ENCODE measurements around the gene SORCS2. TPM values are rescaled to one million over a fixed set of nuclear protein-coding genes. Genes with fewer than 3 reads are reported as not detected.

Gene SORCS2
- total RNA-seq, 6 donors from 2014 or later, result 2.2 to 28.3 (median 7.2) TPM

GRCh38 chr4:7714738-7715137 is 522.4 kb downstream of the SORCS2 start:
- DNase-seq (no peak), ATAC-seq (ENCODE audit: low FRiP score in 2 of 2) (no peak)
- Histone ChIP-seq H3K4me1 (peaks cover 0 to 5% (median 2%) of the 10 kb centered on the region in 4 donors), H3K36me3 (no peaks in the 10 kb centered on the region), H3K27ac (no peak overlapping the region), H3K4me3 (no peak overlapping the region), H3K27me3 (no peaks in the 10 kb centered on the region), H3K9me3 (peaks cover 0 to 6% (median 0%) of the 10 kb centered on the region in 4 donors)
- TF ChIP-seq CTCF (IDR thresholded peaks at IDR 0.05) (no peak), POLR2A (IDR thresholded peaks at IDR 0.05) (no peak), POLR2AphosphoS5 (IDR thresholded peaks at IDR 0.05) (no peak), EP300 (IDR thresholded peaks at IDR 0.05) (no peak)
- WGBS, 2 donors, result 86 to 100% methylated on average over 1 of the region's 1 CpG

GRCh38 chr4:7715271-7716009 is 523.1 kb downstream of the SORCS2 start:
- DNase-seq (no peak), ATAC-seq (ENCODE audit: low FRiP score in 2 of 2) (no peak)
- H3K4me3 ChIP-seq, result no peak overlapping the region
- peaks cover 0 to 6% (median 0%) of the 10 kb centered on the region in 4 donors for H3K9me3 ChIP-seq
- WGBS, 2 donors, result 82 to 88% methylated on average over 4 to 11 of the region's 11 CpGs
- H3K36me3 ChIP-seq, result no peaks in the 10 kb centered on the region
- no peak for TF ChIP-seq POLR2A (IDR thresholded peaks at IDR 0.05)
- no peak for TF ChIP-seq CTCF (IDR thresholded peaks at IDR 0.05)
- TF ChIP-seq EP300 (IDR thresholded peaks at IDR 0.05), result no peak
- TF ChIP-seq POLR2AphosphoS5 (IDR thresholded peaks at IDR 0.05), result no peak
- H3K4me1 ChIP-seq, result peaks cover 0 to 5% (median 2%) of the 10 kb centered on the region in 4 donors
- H3K27ac ChIP-seq, result no peak overlapping the region
- no peaks in the 10 kb centered on the region for H3K27me3 ChIP-seq

DNA sequence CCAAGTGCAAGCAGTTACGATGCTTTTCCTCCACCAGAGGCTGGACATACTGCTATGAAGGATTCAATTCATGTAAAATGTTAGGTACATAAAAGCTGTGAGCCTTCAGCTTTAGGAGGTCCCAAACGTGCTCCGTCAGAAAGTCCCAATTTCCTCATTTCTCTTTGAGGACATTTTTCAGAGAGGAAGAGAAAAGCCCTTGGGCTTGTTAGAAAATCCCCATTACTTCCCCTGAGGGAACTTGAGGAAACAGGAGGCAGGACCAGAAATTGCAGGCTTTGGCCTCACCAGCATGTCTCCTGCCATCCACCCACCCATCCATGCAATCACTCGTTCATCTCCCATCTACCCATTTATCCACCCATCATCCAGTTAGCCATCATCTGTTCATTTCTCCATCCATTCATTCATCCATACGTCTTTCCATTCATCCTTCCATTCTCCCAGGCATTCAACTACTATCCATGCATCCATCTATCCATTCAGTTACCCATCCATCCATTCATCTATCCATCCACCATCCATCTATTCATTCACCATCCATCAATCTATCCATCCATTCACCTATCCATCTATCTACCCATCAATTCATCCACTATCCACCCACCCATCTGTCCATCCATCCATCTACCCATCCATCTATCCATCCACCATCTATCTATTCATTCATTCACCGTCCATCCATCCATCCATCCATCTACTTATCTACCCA is 523.8 kb downstream of the SORCS2 start:
- TF ChIP-seq POLR2A (IDR thresholded peaks at IDR 0.05) (no peak), POLR2AphosphoS5 (IDR thresholded peaks at IDR 0.05) (no peak), CTCF (IDR thresholded peaks at IDR 0.05) (no peak), EP300 (IDR thresholded peaks at IDR 0.05) (no peak)
- H3K36me3 ChIP-seq, result no peaks in the 10 kb centered on the region
- WGBS, 2 donors, result 63 to 67% methylated on average over 6 of the region's 6 CpGs
- H3K27me3 ChIP-seq, result no peaks in the 10 kb centered on the region
- no peak for DNase-seq
- ATAC-seq (ENCODE audit: low FRiP score in 2 of 2), result no peak
- no peak overlapping the region for H3K27ac ChIP-seq
- H3K4me1 ChIP-seq, result peaks cover 0 to 5% (median 2%) of the 10 kb centered on the region in 4 donors
- H3K4me3 ChIP-seq, result no peak overlapping the region
- H3K9me3 ChIP-seq, result peaks cover 0 to 6% (median 0%) of the 10 kb centered on the region in 4 donors

- Histone ChIP-seq H3K27ac (no peak overlapping the region), H3K27me3 (no peaks in the 10 kb centered on the region), H3K4me3 (no peak overlapping the region), H3K4me1 (peaks cover 0 to 5% (median 2%) of the 10 kb centered on the region in 4 donors), H3K9me3 (peaks cover 0 to 6% (median 0%) of the 10 kb centered on the region in 4 donors), H3K36me3 (no peaks in the 10 kb centered on the region)
- TF ChIP-seq CTCF (IDR thresholded peaks at IDR 0.05) (no peak), POLR2A (IDR thresholded peaks at IDR 0.05) (no peak), POLR2AphosphoS5 (IDR thresholded peaks at IDR 0.05) (no peak), EP300 (IDR thresholded peaks at IDR 0.05) (no peak)
- no peak for DNase-seq
- no peak for ATAC-seq (ENCODE audit: low FRiP score in 2 of 2)
- 87 to 90% methylated on average over 8 to 11 of the region's 11 CpGs for WGBS, 2 donors
Observed at GRCh38 chr4:7717161-7717560, 524.8 kb downstream of the SORCS2 start.
